OCI-LY7 (cell line): ENCODE results near the gene NCOA3.

Experiments used
- EZH2phosphoT487 ChIP-seq: fragments of 200-600 bp; sonication (generic); IDR thresholded peaks from 2 replicates; pipeline ENCODE4 v1.6.1; 2018; ENCODE audit warnings: low read depth, borderline replicate concordance, mild to moderate bottlenecking, mixed run types, antibody characterized with exemption, low read length, moderate library complexity, mixed read lengths
- TF ChIP-seq, protein P1 (sequence below): fragments of 200-600 bp; sonication (generic); conservative IDR thresholded peaks from 2 replicates; pipeline ENCODE4 v1.5.1; 2014; ENCODE audit warnings: mild to moderate bottlenecking, antibody characterized with exemption, low read length, moderate library complexity, mixed read lengths

DNA sequence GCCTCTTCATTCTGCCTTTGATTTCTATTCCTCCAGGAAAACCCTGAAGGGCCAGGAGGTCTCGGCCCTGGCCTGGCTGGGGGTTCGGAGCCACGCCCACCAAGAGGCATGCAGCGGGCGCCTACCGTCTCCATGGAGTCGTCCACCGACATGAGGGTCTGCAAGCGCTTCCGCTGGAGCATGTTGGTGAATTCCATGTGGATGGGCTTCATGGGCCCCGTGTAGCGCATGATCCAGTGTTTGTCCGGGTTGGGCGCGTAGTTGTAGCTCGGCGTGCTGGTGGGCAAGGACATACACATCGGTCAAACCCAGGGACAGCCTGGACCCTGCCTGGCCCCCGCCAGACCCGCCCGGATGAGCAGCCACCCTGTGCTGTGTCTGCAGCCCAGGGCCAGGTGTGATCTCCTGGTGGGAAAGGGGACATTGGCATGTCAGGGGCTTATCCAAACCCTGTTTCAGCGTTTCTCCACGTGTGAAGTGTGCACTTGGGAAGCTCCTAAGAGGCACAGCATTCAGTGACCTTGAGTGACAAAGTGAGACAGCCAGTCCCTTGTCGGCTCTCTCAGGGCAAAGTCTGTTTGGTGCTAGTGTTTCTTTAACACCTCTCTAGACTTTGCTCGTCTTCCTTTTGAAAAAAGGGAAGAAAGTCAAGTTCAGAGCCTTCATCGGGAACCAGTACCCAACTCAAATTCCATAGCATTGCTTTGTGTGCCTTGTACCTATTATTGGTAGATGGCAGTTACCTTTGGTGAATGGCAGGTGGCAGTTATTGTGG, 182.8 kb downstream of the NCOA3 start:
- TF ChIP-seq, protein P1, sequence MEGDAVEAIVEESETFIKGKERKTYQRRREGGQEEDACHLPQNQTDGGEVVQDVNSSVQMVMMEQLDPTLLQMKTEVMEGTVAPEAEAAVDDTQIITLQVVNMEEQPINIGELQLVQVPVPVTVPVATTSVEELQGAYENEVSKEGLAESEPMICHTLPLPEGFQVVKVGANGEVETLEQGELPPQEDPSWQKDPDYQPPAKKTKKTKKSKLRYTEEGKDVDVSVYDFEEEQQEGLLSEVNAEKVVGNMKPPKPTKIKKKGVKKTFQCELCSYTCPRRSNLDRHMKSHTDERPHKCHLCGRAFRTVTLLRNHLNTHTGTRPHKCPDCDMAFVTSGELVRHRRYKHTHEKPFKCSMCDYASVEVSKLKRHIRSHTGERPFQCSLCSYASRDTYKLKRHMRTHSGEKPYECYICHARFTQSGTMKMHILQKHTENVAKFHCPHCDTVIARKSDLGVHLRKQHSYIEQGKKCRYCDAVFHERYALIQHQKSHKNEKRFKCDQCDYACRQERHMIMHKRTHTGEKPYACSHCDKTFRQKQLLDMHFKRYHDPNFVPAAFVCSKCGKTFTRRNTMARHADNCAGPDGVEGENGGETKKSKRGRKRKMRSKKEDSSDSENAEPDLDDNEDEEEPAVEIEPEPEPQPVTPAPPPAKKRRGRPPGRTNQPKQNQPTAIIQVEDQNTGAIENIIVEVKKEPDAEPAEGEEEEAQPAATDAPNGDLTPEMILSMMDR = no peak
- TF ChIP-seq EZH2phosphoT487 = no peak
